ENCODE data around the gene POTEB3. TPM values are rescaled to one million over a fixed set of nuclear protein-coding genes. Genes with fewer than 3 reads are reported as not detected.
"Not testable (repeated sequence)": the region's sequence is repeated elsewhere in the genome, so short reads cannot be mapped to it uniquely, and the experiment has no call there.

Gene POTEB3
- not detected for total RNA-seq

DNA sequence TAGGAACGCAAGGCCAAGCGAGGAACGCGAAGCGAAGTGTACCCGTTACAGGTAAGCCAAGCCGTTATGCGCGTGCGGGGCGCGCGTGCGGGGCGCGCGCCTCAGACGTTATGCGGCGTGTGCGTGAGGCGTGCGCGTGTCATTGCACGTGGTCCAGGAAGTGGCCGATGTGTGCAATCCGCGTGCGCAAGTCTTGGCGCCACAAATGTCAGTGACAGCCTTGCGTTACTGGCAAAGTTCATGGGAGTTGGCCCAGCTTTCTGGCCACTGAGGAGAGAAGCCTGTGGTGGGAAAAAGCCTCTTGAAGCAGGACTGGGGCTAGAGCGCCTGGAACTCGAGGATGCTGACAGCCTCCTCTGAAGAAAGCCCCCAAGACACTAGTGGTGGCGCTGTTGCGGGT lies at the start of gene POTEB3:
Gene POTEB3, minus strand, starts transcription at position 101 of the 400 bp plus-strand sequence. CDS start 488 bp downstream, outside the sequence.
- H3K9me3 Mint-ChIP-seq; H3K36me3 Mint-ChIP-seq (ENCODE audit: low read depth); CTCF ChIA-PET; H3K27me3 Mint-ChIP-seq; H3K27ac Mint-ChIP-seq; H3K4me3 Mint-ChIP-seq; H3K4me1 Mint-ChIP-seq; DNase-seq; POLR2A ChIA-PET: not testable (repeated sequence)

DNA sequence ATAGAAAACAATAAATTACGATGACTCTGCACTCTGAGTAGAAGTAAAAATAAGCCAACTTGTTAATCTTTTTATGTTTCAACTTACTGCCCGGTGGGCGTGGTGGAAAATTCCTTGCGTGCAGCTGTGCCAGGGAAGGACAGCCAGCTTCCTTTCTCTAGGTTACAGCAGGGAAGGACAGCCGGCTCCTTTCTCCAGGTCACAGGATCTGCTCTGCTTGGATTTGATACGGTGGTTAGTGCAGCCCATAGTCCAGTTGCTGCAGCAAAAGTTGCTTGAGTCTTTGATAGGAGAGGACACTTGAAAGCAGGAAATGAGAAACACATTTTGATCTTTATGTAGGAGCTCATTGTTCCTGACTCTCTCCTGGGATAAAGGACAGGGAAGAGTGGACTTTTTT lies 13.4 kb upstream of the POTEB3 start:
- H3K9me3 Mint-ChIP-seq; DNase-seq; H3K36me3 Mint-ChIP-seq (ENCODE audit: low read depth); H3K4me3 Mint-ChIP-seq; POLR2A ChIA-PET; CTCF ChIA-PET; H3K27me3 Mint-ChIP-seq; H3K4me1 Mint-ChIP-seq; H3K27ac Mint-ChIP-seq: not testable (repeated sequence)

GRCh38 chr15:21451920-21452563 lies 11.7 kb upstream of the POTEB3 start:
- POLR2A ChIA-PET; H3K9me3 Mint-ChIP-seq; H3K4me3 Mint-ChIP-seq; H3K27ac Mint-ChIP-seq; H3K36me3 Mint-ChIP-seq (ENCODE audit: low read depth); H3K27me3 Mint-ChIP-seq; DNase-seq; CTCF ChIA-PET; H3K4me1 Mint-ChIP-seq: not testable (repeated sequence)

- H3K4me3 Mint-ChIP-seq; H3K36me3 Mint-ChIP-seq (ENCODE audit: low read depth); H3K27ac Mint-ChIP-seq; CTCF ChIA-PET; H3K4me1 Mint-ChIP-seq; DNase-seq; H3K27me3 Mint-ChIP-seq; H3K9me3 Mint-ChIP-seq; POLR2A ChIA-PET: not testable (repeated sequence)
Observed at GRCh38 chr15:21451487-21451886, 11.2 kb upstream of the POTEB3 start.

DNA sequence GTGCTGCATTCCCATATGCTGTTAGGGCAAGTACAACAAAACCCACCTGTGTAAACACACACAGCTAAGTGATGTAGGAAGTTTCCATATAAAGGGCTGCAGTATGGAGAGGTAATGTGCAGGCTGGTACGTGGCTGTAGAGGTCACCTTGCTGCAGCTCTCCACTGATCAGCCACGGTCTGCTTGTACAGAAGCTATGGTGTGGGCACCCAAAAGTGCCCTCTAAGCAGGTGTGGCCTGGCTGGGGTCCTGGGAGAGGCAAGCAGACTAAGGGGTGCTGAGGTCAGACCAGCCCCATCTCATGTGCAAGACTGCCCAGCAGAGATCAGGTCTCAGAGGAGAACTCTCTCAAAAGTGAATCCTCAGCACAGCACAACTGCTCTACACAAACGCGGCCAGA lies 32.9 kb downstream of the POTEB3 start:
- H3K9me3 Mint-ChIP-seq; H3K27me3 Mint-ChIP-seq; H3K36me3 Mint-ChIP-seq (ENCODE audit: low read depth); DNase-seq; H3K4me3 Mint-ChIP-seq; CTCF ChIA-PET; H3K4me1 Mint-ChIP-seq; POLR2A ChIA-PET; H3K27ac Mint-ChIP-seq: not testable (repeated sequence)

GRCh38 chr15:21401531-21401930 lies 38.8 kb downstream of the POTEB3 start:
- DNase-seq; H3K27me3 Mint-ChIP-seq; H3K9me3 Mint-ChIP-seq; H3K4me3 Mint-ChIP-seq; CTCF ChIA-PET; POLR2A ChIA-PET; H3K4me1 Mint-ChIP-seq; H3K36me3 Mint-ChIP-seq (ENCODE audit: low read depth); H3K27ac Mint-ChIP-seq: not testable (repeated sequence)

DNA sequence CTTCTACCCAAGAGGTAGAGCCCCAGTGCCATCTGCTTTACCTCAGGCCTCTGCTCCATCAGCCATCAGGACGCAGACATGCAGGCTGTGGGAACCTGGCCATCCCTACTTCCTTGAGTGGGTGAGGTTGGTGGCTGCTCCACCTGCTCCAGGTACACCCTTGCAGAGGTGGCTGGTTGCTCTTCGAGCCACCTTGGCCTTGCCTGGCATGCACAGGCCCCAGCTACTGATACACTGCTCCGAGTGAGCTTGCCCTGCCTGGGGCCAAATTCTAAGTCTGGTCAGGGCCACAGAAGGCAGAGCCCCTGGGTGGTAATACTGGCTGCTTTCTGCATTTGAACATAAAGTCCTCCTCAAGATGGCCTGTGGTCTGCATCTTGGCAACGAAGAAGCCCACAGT lies 41.2 kb downstream of the POTEB3 start:
- H3K4me1 Mint-ChIP-seq; DNase-seq; POLR2A ChIA-PET; H3K9me3 Mint-ChIP-seq; H3K27me3 Mint-ChIP-seq; CTCF ChIA-PET; H3K4me3 Mint-ChIP-seq; H3K27ac Mint-ChIP-seq; H3K36me3 Mint-ChIP-seq (ENCODE audit: low read depth): not testable (repeated sequence)

GRCh38 chr15:21398511-21398910 lies 41.8 kb downstream of the POTEB3 start:
- H3K4me3 Mint-ChIP-seq = not testable (repeated sequence)

DNA sequence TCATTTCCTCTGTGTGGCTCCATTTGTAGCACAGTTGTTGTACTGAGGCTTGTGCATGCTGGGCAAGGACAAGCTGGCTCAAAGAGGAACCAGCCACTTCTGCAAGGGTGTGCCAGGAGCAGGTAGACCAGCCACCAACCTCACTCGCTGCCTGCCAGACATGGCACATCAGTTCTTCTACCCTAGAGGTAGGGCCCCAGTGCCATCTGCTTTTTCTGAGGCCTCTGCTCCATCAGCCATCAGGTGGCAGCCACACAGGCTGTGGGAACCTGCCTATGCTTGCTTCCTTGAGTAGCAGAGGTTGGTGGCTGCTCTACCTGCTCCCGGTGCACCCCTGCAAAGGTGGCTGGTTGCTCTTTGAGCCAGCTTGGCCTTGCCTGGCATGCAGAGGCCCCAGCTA lies 42.6 kb downstream of the POTEB3 start:
- POLR2A ChIA-PET; H3K27me3 Mint-ChIP-seq; H3K27ac Mint-ChIP-seq; H3K9me3 Mint-ChIP-seq; DNase-seq; H3K4me3 Mint-ChIP-seq; H3K36me3 Mint-ChIP-seq (ENCODE audit: low read depth); H3K4me1 Mint-ChIP-seq; CTCF ChIA-PET: not testable (repeated sequence)

More at GRCh38 chr15:21398511-21398910, 41.8 kb downstream of the POTEB3 start:
- H3K4me1 Mint-ChIP-seq; H3K27me3 Mint-ChIP-seq; H3K27ac Mint-ChIP-seq; H3K9me3 Mint-ChIP-seq; CTCF ChIA-PET; H3K36me3 Mint-ChIP-seq (ENCODE audit: low read depth); DNase-seq; POLR2A ChIA-PET: not testable (repeated sequence)

DNA sequence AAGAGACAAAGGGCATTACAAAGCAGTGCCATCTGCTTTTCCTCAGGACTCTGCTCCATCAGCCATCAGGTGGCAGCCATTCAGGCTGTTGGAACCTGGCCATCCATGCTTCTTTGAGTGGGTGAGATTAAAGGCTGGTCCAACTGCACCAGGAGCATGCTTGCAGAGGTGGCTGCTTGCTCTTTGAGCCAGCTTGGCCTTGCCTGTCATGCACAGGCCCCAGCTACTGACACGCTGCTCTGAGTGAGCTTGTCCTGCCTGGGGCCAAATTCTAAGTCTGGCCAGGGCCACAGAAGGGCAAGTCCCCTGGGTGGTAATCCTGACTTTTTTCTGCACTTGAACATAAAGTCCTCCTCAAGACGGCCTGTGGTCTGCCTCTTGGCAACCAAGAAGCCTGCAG lies 43.1 kb downstream of the POTEB3 start:
- H3K36me3 Mint-ChIP-seq (ENCODE audit: low read depth); H3K4me1 Mint-ChIP-seq; H3K9me3 Mint-ChIP-seq; CTCF ChIA-PET; H3K4me3 Mint-ChIP-seq; H3K27ac Mint-ChIP-seq; DNase-seq; POLR2A ChIA-PET; H3K27me3 Mint-ChIP-seq: not testable (repeated sequence)

DNA sequence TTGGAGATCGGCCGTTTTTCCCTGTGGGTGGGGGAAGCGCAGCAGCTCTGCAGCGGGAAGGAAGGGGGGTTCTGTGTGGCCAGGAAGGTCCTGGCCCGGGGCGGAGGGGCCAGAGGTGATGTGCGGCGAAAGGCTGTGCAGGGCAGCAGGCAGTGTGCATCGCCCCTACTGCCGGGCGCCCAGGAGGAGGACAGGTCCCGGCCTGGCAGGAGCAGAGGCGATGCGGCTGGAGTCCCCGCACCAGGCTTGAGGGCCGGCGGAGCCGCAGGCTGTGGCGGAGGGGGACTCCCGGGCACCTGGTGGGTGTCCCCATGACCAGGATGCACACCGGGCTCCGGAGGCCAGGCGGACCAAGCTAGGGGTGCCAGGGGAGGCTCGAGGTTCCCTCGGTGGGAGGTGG lies 54.3 kb downstream of the POTEB3 start:
- POLR2A ChIA-PET; DNase-seq; H3K27me3 Mint-ChIP-seq; H3K9me3 Mint-ChIP-seq; H3K36me3 Mint-ChIP-seq (ENCODE audit: low read depth); H3K4me1 Mint-ChIP-seq; H3K4me3 Mint-ChIP-seq; CTCF ChIA-PET; H3K27ac Mint-ChIP-seq: not testable (repeated sequence)

DNA sequence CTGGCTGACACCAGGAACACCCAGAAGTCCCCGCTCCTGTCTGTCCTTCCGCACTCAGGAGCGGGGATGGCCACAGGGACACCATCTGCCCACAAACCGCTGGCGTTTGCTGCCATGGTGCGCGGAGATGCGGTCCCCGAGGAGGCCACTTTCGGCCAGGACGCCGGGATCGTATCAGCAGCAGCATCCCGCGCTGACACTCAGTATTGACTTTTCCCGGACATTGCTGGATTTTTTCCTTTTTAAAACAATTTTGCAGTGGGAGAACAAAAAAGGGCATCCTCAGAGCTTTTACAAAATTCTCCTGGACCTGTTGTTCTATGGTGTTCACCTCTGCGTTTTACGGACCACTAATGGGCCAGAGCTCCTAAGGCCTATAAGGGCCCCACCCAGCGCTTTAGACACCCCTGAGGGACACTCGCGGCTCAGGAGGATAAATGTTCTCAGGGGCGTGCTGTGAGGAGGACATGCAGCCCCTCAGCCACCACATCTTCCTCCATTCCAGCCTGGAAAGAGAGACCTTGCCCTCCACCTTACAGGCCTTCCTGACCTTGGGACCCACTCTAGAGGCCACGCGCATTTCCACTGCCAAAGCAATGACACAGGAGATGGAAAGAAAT lies 56.3 kb downstream of the POTEB3 start:
- H3K27ac Mint-ChIP-seq; H3K27me3 Mint-ChIP-seq; H3K4me1 Mint-ChIP-seq; H3K4me3 Mint-ChIP-seq; H3K36me3 Mint-ChIP-seq (ENCODE audit: low read depth); DNase-seq; H3K9me3 Mint-ChIP-seq; CTCF ChIA-PET; POLR2A ChIA-PET: not testable (repeated sequence)

DNA sequence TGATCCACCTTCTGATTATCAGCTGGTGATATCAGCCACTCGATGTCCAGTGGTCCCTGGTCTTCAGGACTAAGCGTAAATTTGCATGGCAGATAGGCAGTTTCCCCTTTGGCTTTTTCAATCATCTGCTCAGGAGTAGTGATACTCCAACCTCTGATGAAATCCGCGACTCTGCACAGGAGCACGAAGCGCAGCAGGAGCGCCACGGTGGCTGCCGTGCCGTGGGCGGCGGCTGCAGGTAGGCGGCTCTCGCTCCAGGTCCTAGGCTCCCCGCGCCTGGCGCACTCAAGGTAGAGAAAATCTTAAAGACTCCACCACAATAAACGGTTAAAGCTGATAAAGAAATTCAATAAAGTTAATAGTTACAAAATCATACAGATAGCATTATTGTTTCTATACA lies 66.6 kb downstream of the POTEB3 start:
- POLR2A ChIA-PET; H3K4me3 Mint-ChIP-seq; H3K27me3 Mint-ChIP-seq; CTCF ChIA-PET; DNase-seq; H3K27ac Mint-ChIP-seq; H3K36me3 Mint-ChIP-seq (ENCODE audit: low read depth); H3K9me3 Mint-ChIP-seq; H3K4me1 Mint-ChIP-seq: not testable (repeated sequence)

DNA sequence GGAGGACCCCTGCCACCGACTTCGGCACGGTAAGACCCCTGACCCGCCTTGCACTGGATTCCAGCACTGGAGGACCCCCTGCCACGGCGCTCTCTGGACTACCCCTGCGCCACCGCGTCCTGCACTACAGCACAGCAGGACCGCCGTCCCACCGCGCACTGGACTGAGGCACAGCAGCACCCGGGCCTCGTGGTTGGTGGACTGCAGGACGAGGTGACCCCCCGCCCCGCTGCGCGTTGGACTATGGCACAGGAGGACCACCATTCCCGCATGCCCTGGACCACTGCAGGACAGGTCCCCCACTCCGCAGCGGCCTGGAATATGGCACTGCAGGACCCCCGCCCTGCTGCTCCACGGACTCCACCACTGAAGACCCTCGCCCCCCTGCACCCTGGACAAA lies 71.1 kb downstream of the POTEB3 start:
- DNase-seq; H3K9me3 Mint-ChIP-seq; H3K27ac Mint-ChIP-seq; H3K27me3 Mint-ChIP-seq; H3K36me3 Mint-ChIP-seq (ENCODE audit: low read depth); H3K4me1 Mint-ChIP-seq; CTCF ChIA-PET; H3K4me3 Mint-ChIP-seq; POLR2A ChIA-PET: not testable (repeated sequence)

Data from activated CD4-positive, alpha-beta memory T cell treated with anti-CD3 and anti-CD28 coated beads, Interleukin-2, amount 10 ng/mL, durations not matched to agents 7 days and 5 days (primary cell).